Aorta (tissue), 5 donors: Measurements from ENCODE around the gene IL16. TPM values are rescaled to one million over a fixed set of nuclear protein-coding genes. Genes with fewer than 3 reads are reported as not detected.

Source experiments
- ATAC-seq: fragments of 200-7000 bp; cut with Tn5 transposase; one replicate; pipeline ENCODE4 v1.9.1; 2022; ENCODE audit warnings: moderate library complexity; ENCODE audit not compliant: low FRiP score
- DNase-seq, 2 donors: peaks; one replicate each; pipeline ENCODE4 v3.0.0-alpha.2; 2020
- H3K27ac ChIP-seq, 2 donors: one replicate each; pipeline ENCODE4 v1.5.1; 2013; ENCODE audit warnings: low read length in 2 of 2, mild to moderate bottlenecking in 2 of 2, moderate library complexity in 2 of 2, control low read depth in 1 of 2, inconsistent platforms in 1 of 2, low read depth in 1 of 2
- H3K27me3 ChIP-seq, 2 donors: one replicate each; pipeline ENCODE4 v1.6.1; 2013; ENCODE audit warnings: control low read depth in 1 of 2, low read length in 1 of 2, mild to moderate bottlenecking in 1 of 2, moderate library complexity in 1 of 2; ENCODE audit not compliant: insufficient read depth in 2 of 2, control insufficient read depth in 1 of 2
- H3K36me3 ChIP-seq, 2 donors: one replicate each; pipeline ENCODE4 v1.6.1; 2013; ENCODE audit warnings: control low read depth in 1 of 2, low read length in 1 of 2, mild to moderate bottlenecking in 1 of 2; ENCODE audit not compliant: insufficient read depth in 2 of 2, control insufficient read depth in 1 of 2
- H3K4me1 ChIP-seq, 2 donors: one replicate each; pipeline ENCODE4 v1.6.1; 2013; ENCODE audit warnings: low read length in 2 of 2, control low read depth in 1 of 2, mild to moderate bottlenecking in 1 of 2, moderate library complexity in 1 of 2; ENCODE audit not compliant: insufficient read depth in 2 of 2, control insufficient read depth in 1 of 2
- H3K4me3 ChIP-seq, 2 donors: one replicate each; pipeline ENCODE4 v1.5.1; 2013; ENCODE audit warnings: low read length in 2 of 2, control low read depth in 1 of 2, mild to moderate bottlenecking in 1 of 2
- H3K9me3 ChIP-seq: one replicate; pipeline ENCODE4 v1.6.1; 2013; ENCODE audit warnings: mild to moderate bottlenecking, low read length; ENCODE audit not compliant: control insufficient read depth
- WGBS, 2 donors: extraction: QIAGEN DNeasy Blood & Tissue Kit; methylation state at CpG; one replicate each; pipeline ENCODE4 v1.1.7; 2013; 5-methylcytosine and 5-hydroxymethylcytosine counted together
- intact Hi-C, 2 donors: fragments of 100-400 bp; cut with DNase I; formaldehyde crosslinking; loops; one replicate each; pipeline versions ENCODE4 v1.14.2 to v1.15.0; 2022
- polyA plus RNA-seq, 2 donors: library from polyadenylated mRNA; stranded (reverse); fragments of 200-250 nt; gene quantifications; one replicate each; pipeline ENCODE4 v1.2.3, GENCODE V29; 2013
- total RNA-seq, 2 donors: library from RNA; stranded (reverse); fragmentation: NEBNext Ultra II Directional; extraction: Animal tissue kit (Norgen Biotek cat#: 25700); gene quantifications; one replicate each; pipeline ENCODE4 v1.2.1, GENCODE V29; 2021
- donor health status: healthy with polysubstance abuse.
- donor health status: Bipolar disorder and iron deficiency.
- donor health status: DM: no; HTN: no; CAD: no.
- donor health status: DM: no; HTN: no; CAD: no.
- donor health status: DM: yes; HTN: yes; CAD: no.

Gene IL16
- total and polyA plus RNA-seq, 4 donors, result 5.3 to 19.5 (median 7.8) TPM

- no peak for ATAC-seq
- no peak overlapping the region for H3K27ac ChIP-seq
- H3K4me1 ChIP-seq, result no peaks in the 10 kb centered on the region
- H3K9me3 ChIP-seq, result no peaks in the 10 kb centered on the region
- no peak overlapping the region for H3K4me3 ChIP-seq
- intact Hi-C loops, result no loop called here
- WGBS, 2 donors, result 81 to 91% methylated on average over 3 of the region's 3 CpGs
- no peaks in the 10 kb centered on the region for H3K27me3 ChIP-seq
- H3K36me3 ChIP-seq, result no peaks in the 10 kb centered on the region
- DNase-seq, result no peak
Measured at GRCh38 chr15:81270188-81270587, 73.5 kb downstream of the IL16 start.

- no peak for ATAC-seq
- no peaks in the 10 kb centered on the region for H3K9me3 ChIP-seq
- H3K27me3 ChIP-seq, result no peaks in the 10 kb centered on the region
- WGBS, 2 donors, result 92 to 95% methylated on average over 11 of the region's 11 CpGs
- no peaks in the 10 kb centered on the region for H3K4me1 ChIP-seq
- no peak overlapping the region for H3K27ac ChIP-seq
- no peak for DNase-seq
- H3K36me3 ChIP-seq, result no peaks in the 10 kb centered on the region
- H3K4me3 ChIP-seq, result no peak overlapping the region
- intact Hi-C loops, result no loop called here
Measured at GRCh38 chr15:81270781-81271491, 74.3 kb downstream of the IL16 start.

GRCh38 chr15:81271761-81272644, 75.3 kb downstream of the IL16 start:
- DNase-seq (no peak), ATAC-seq (no peak)
- Histone ChIP-seq H3K4me3 (no peak overlapping the region), H3K4me1 (no peaks in the 10 kb centered on the region), H3K27ac (no peak overlapping the region), H3K27me3 (no peaks in the 10 kb centered on the region), H3K9me3 (no peaks in the 10 kb centered on the region), H3K36me3 (no peaks in the 10 kb centered on the region)
- intact Hi-C loops, result no loop called here
- 84 to 87% methylated on average over 12 of the region's 12 CpGs for WGBS, 2 donors

GRCh38 chr15:81273200-81273599, 76.5 kb downstream of the IL16 start:
- no peaks in the 10 kb centered on the region for H3K9me3 ChIP-seq
- intact Hi-C loops, result no loop called here
- no peak overlapping the region for H3K4me3 ChIP-seq
- no peak for DNase-seq
- H3K27me3 ChIP-seq, result no peaks in the 10 kb centered on the region
- no peaks in the 10 kb centered on the region for H3K4me1 ChIP-seq
- 90 to 91% methylated on average over 5 of the region's 5 CpGs for WGBS, 2 donors
- no peaks in the 10 kb centered on the region for H3K36me3 ChIP-seq
- no peak for ATAC-seq
- H3K27ac ChIP-seq, result no peak overlapping the region

GRCh38 chr15:81273855-81274254, 77.2 kb downstream of the IL16 start:
- WGBS, 2 donors, result 95 to 96% methylated on average over 2 of the region's 2 CpGs
- ATAC-seq (no peak), DNase-seq (no peak)
- H3K4me3 ChIP-seq, result no peak overlapping the region
- intact Hi-C loops, result loop anchor here (2.0 kb wide), 1 partner anchor 127 kb away; no protein-coding TSS in a partner anchor
- no peak overlapping the region for H3K27ac ChIP-seq
- no peaks in the 10 kb centered on the region for H3K4me1 ChIP-seq
- H3K36me3 ChIP-seq, result no peaks in the 10 kb centered on the region
- H3K27me3 ChIP-seq, result no peaks in the 10 kb centered on the region
- H3K9me3 ChIP-seq, result no peaks in the 10 kb centered on the region

- Histone ChIP-seq H3K36me3 (no peaks in the 10 kb centered on the region), H3K4me3 (no peak overlapping the region), H3K9me3 (no peaks in the 10 kb centered on the region), H3K27me3 (no peaks in the 10 kb centered on the region), H3K27ac (no peak overlapping the region), H3K4me1 (no peaks in the 10 kb centered on the region)
- WGBS, 2 donors, result 94 to 95% methylated on average over 4 of the region's 4 CpGs
- ATAC-seq, result no peak
- intact Hi-C loops, result loop anchor here (2.0 kb wide), 1 partner anchor 127 kb away; no protein-coding TSS in a partner anchor
- DNase-seq, result no peak
Measured at GRCh38 chr15:81274255-81274654, 77.6 kb downstream of the IL16 start.

- ATAC-seq (peak; percentile 91), DNase-seq (peak; percentile 88 to 92)
Measured at GRCh38 chr15:81274931-81275707, 78.4 kb downstream of the IL16 start.

GRCh38 chr15:81275711-81276392, 79.2 kb downstream of the IL16 start:
- intact Hi-C loops, result loop anchor here (2.0 to 5.0 kb wide), 2 partner anchors 61 to 125 kb away; no protein-coding TSS in a partner anchor
- no peak overlapping the region for H3K4me3 ChIP-seq
- H3K36me3 ChIP-seq, result no peaks in the 10 kb centered on the region
- no peaks in the 10 kb centered on the region for H3K9me3 ChIP-seq
- DNase-seq, result no peak
- WGBS, 2 donors, result 65% methylated on average over 3 of the region's 3 CpGs
- no peaks in the 10 kb centered on the region for H3K27me3 ChIP-seq
- ATAC-seq, result peak; percentile 49
- H3K4me1 ChIP-seq, result no peaks in the 10 kb centered on the region
- no peak overlapping the region for H3K27ac ChIP-seq

More at GRCh38 chr15:81274931-81275707, 78.4 kb downstream of the IL16 start:
- H3K27me3 ChIP-seq, result no peaks in the 10 kb centered on the region
- no peak overlapping the region for H3K4me3 ChIP-seq
- no peaks in the 10 kb centered on the region for H3K4me1 ChIP-seq
- H3K36me3 ChIP-seq, result no peaks in the 10 kb centered on the region
- H3K9me3 ChIP-seq, result no peaks in the 10 kb centered on the region
- 16 to 17% methylated on average over 10 to 11 of the region's 11 CpGs for WGBS, 2 donors
- intact Hi-C loops, result loop anchor here (2.0 to 5.0 kb wide), 2 partner anchors 62 to 126 kb away; no protein-coding TSS in a partner anchor
- H3K27ac ChIP-seq, result no peak overlapping the region
